ENCODE measurements around the gene GTF2A1L.
"Not testable (repeated sequence)": the region's sequence is repeated elsewhere in the genome, so short reads cannot be mapped to it uniquely, and the experiment has no call there.

DNA sequence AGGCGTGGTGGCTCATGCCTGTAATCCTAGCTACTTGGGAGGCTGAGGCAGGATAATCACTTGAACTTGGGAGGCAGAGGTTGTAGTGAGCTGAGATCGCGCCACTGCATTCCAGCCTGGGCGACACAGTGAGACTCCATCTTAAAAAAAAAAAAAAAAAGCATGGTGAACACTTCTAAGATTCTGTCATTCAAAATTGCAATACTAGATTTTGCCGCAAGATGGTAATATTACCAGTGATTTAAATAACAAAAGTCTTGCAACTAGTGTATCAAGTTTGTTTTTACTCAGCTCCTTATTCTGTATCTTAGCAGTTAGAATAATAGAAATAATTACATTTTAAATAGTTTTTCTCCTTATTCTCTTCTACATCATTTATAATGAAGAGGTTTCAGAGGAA, 5.0 kb downstream of the GTF2A1L start:
- TF ChIP-seq CHD2 (IDR thresholded peaks at IDR 0.05; ENCODE audit: borderline replicate concordance, low read depth, low read length); ZNF384 (IDR thresholded peaks at IDR 0.05; ENCODE audit: borderline replicate concordance, low read depth, low read length); STAT1 (conservative IDR thresholded peaks at IDR 0.05); EGR1 (IDR thresholded peaks at IDR 0.05; ENCODE audit: borderline replicate concordance in 1 of 2, low read depth in 2 of 2, low read length in 2 of 2); JUND (IDR thresholded peaks at IDR 0.05; ENCODE audit: low read depth, low read length); POLR2AphosphoS2 (IDR thresholded peaks at IDR 0.05; ENCODE audit: low read depth, low read length); POLR2A (IDR thresholded peaks at IDR 0.05; ENCODE audit: low read depth, low read length); EZH2 (IDR thresholded peaks at IDR 0.05; ENCODE audit: borderline replicate concordance, control insufficient read depth, low read depth, low read length); SIN3A (IDR thresholded peaks at IDR 0.05; ENCODE audit: low read depth, low read length); TAF1 (IDR thresholded peaks at IDR 0.05; ENCODE audit: borderline replicate concordance, low read depth, low read length); NRF1 (conservative IDR thresholded peaks at IDR 0.05; ENCODE audit: low read depth, low read length): not testable (repeated sequence)
